BLaER1 treated with 17β-estradiol and CSF1 and Interleukin-3, amounts not matched to agents 10 nM and 100 nM (cell line): Measurements from ENCODE around the gene ZNF440.
"Not testable (repeated sequence)": the region's sequence is repeated elsewhere in the genome, so short reads cannot be mapped to it uniquely, and the experiment has no call there.

Experiments used
- H3K27ac ChIP-seq, 11 experiments: shearing (Covaris generic); formaldehyde crosslinking; 2 replicates each; pipeline ENCODE4 v1.8.1; 2022
- H3K27me3 ChIP-seq, 11 experiments: shearing (Covaris generic); formaldehyde crosslinking; 2 replicates each; pipeline ENCODE4 v1.8.1; 2022
- H3K36me3 ChIP-seq, 11 experiments: shearing (Covaris generic); formaldehyde crosslinking; 2 replicates each; pipeline ENCODE4 v1.8.1; 2022
- H3K4me1 ChIP-seq, 10 experiments: shearing (Covaris generic); formaldehyde crosslinking; 2 replicates each; pipeline ENCODE4 v1.8.1; 2022
- H3K4me2 ChIP-seq, 11 experiments: shearing (Covaris generic); formaldehyde crosslinking; 2 replicates each; pipeline ENCODE4 v1.8.1; 2022
- H3K4me3 ChIP-seq, 10 experiments: shearing (Covaris generic); formaldehyde crosslinking; 2 replicates each; pipeline ENCODE4 v1.8.1; 2022
- H3K9ac ChIP-seq, 11 experiments: shearing (Covaris generic); formaldehyde crosslinking; 2 replicates each; pipeline ENCODE4 v1.8.1; 2022
- H3K9me3 ChIP-seq, 11 experiments: shearing (Covaris generic); formaldehyde crosslinking; replicated peaks in 1 of 11; 2 replicates each; pipeline ENCODE4 v1.8.1; 2022
- H4K20me1 ChIP-seq, 11 experiments: shearing (Covaris generic); formaldehyde crosslinking; 2 replicates each; pipeline ENCODE4 v1.8.1; 2022
- Cebpa-rat ChIP-seq, 11 experiments: shearing (Covaris generic); IDR thresholded peaks; 2 replicates each; pipeline ENCODE4 v1.8.1; 2022

ZNF440 gene

GRCh38 chr19:11848200-11848593 is 34.1 kb downstream of the ZNF440 start:
- peaks cover 22 to 31% (median 28%) of the 10 kb centered on the region in 11 experiments for H3K36me3 ChIP-seq
- H3K4me2 ChIP-seq = peak overlapping the region; percentile 73 to 90 (median 86)
- TF ChIP-seq Cebpa-rat (IDR thresholded peaks at IDR 0.05) = no peak
- H3K9ac ChIP-seq = peak overlapping the region in 9 of 11 experiments; percentile 83 to 95 (median 87); a peak in 13 of 22 replicates
- H3K27ac ChIP-seq = peak overlapping the region in 5 of 11 experiments; percentile 86 to 97 (median 91); a peak in 8 of 22 replicates
- peak overlapping the region; percentile 72 to 91 (median 78) for H3K4me3 ChIP-seq
- H3K4me1 ChIP-seq = peaks cover 23 to 28% (median 25%) of the 10 kb centered on the region in 10 experiments
- H4K20me1 ChIP-seq = peaks cover 0 to 9% (median 6%) of the 10 kb centered on the region in 11 experiments; a peak in 8 of 22 replicates
- H3K27me3 ChIP-seq = no peaks in the 10 kb centered on the region
- H3K9me3 ChIP-seq = peaks cover 27 to 45% (median 29%) of the 10 kb centered on the region in 11 experiments

GRCh38 chr19:11848594-11849469 is 34.8 kb downstream of the ZNF440 start, which contains the start of gene ZNF439:
TSS of gene ZNF439 (plus strand) at chr19:11848726. CDS start at chr19:11848868, 142 bp downstream.
- TF ChIP-seq Cebpa-rat (IDR thresholded peaks at IDR 0.05) = no peak
- peak within 1 kb of the TSS; percentile 78 to 95 (median 85) for H3K9ac ChIP-seq
- peak within 1 kb of the TSS; percentile 72 to 91 (median 78) for H3K4me3 ChIP-seq
- no peaks in the 10 kb centered on the region for H3K27me3 ChIP-seq
- peaks cover 0 to 9% (median 6%) of the 10 kb centered on the region in 11 experiments; a peak in 8 of 22 replicates for H4K20me1 ChIP-seq
- peaks cover 23 to 28% (median 25%) of the 10 kb centered on the region in 10 experiments for H3K4me1 ChIP-seq
- H3K4me2 ChIP-seq = peak within 1 kb of the TSS; percentile 73 to 90 (median 86)
- peak within 1 kb of the TSS; percentile 54 to 97 (median 90); a peak in 21 of 22 replicates for H3K27ac ChIP-seq
- peaks cover 28 to 38% (median 35%) of the 10 kb centered on the region in 11 experiments for H3K36me3 ChIP-seq
- peaks cover 34 to 51% (median 35%) of the 10 kb centered on the region in 11 experiments for H3K9me3 ChIP-seq

GRCh38 chr19:11850289-11850688 is 36.2 kb downstream of the ZNF440 start:
- H3K9me3 ChIP-seq = peaks cover 48 to 57% (median 50%) of the 10 kb centered on the region in 11 experiments
- peaks cover 23 to 28% (median 25%) of the 10 kb centered on the region in 10 experiments for H3K4me1 ChIP-seq
- H3K27ac ChIP-seq = peak overlapping the region in 7 of 11 experiments; percentile 7 to 97 (median 91); a peak in 11 of 22 replicates
- H3K4me2 ChIP-seq = peak overlapping the region; percentile 73 to 90 (median 86)
- peak overlapping the region in 9 of 11 experiments; percentile 78 to 95 (median 85); a peak in 15 of 22 replicates for H3K9ac ChIP-seq
- H3K27me3 ChIP-seq, H4K20me1 ChIP-seq: not testable (repeated sequence)
- H3K36me3 ChIP-seq = peaks cover 43 to 52% (median 49%) of the 10 kb centered on the region in 11 experiments
- peak overlapping the region; percentile 72 to 91 (median 78); a peak in 19 of 20 replicates for H3K4me3 ChIP-seq

- peaks cover 0 to 9% (median 6%) of the 10 kb centered on the region in 11 experiments; a peak in 8 of 22 replicates for H4K20me1 ChIP-seq
- H3K36me3 ChIP-seq = peaks cover 72 to 82% (median 80%) of the 10 kb centered on the region in 11 experiments
- H3K9ac ChIP-seq = no peak overlapping the region
- no peak for TF ChIP-seq Cebpa-rat (IDR thresholded peaks at IDR 0.05)
- H3K27me3 ChIP-seq = no peaks in the 10 kb centered on the region
- no peak overlapping the region for H3K27ac ChIP-seq
- H3K4me2 ChIP-seq = no peak overlapping the region
- H3K4me1 ChIP-seq = peaks cover 16 to 21% (median 18%) of the 10 kb centered on the region in 10 experiments
- H3K9me3 ChIP-seq = peaks cover 78 to 85% (median 80%) of the 10 kb centered on the region in 11 experiments
- peak overlapping the region in 7 of 10 experiments; percentile 2 to 75 (median 28); a peak in 7 of 20 replicates for H3K4me3 ChIP-seq
These were observed 39.3 kb downstream of the ZNF440 start for GRCh38 chr19:11853358-11853757.

- Histone ChIP-seq H3K9ac (no peak overlapping the region), H3K27ac (no peak overlapping the region), H3K4me1 (no peaks in the 10 kb centered on the region), H3K4me3 (0 out of 20 replicates have a peak overlapping the region, but pooled peaks of 1 of the 10 experiments have one; percentile 4), H3K27me3 (no peaks in the 10 kb centered on the region), H3K36me3 (peaks cover 98 to 100% (median 100%) of the 10 kb centered on the region in 11 experiments), H4K20me1 (no peaks in the 10 kb centered on the region), H3K4me2 (no peak overlapping the region), H3K9me3 (peaks cover 100% of the 10 kb centered on the region in 11 experiments)
- TF ChIP-seq Cebpa-rat (IDR thresholded peaks at IDR 0.05) = peak in 1 of 11 experiments; percentile 15; a peak in 1 of 22 replicates
These were observed 42.6 kb downstream of the ZNF440 start for GRCh38 chr19:11856596-11857250.

- H3K27ac ChIP-seq = no peak overlapping the region
- peak overlapping the region in 2 of 10 experiments; percentile 0 to 34; a peak in 2 of 20 replicates for H3K4me3 ChIP-seq
- H3K9me3 ChIP-seq = peaks cover 100% of the 10 kb centered on the region in 11 experiments
- H3K9ac ChIP-seq = no peak overlapping the region
- H3K4me2 ChIP-seq = no peak overlapping the region
- TF ChIP-seq Cebpa-rat (IDR thresholded peaks at IDR 0.05) = no peak
- no peaks in the 10 kb centered on the region for H4K20me1 ChIP-seq
- H3K36me3 ChIP-seq = peaks cover 98 to 100% (median 100%) of the 10 kb centered on the region in 11 experiments
- no peaks in the 10 kb centered on the region for H3K4me1 ChIP-seq
- no peaks in the 10 kb centered on the region for H3K27me3 ChIP-seq
These were observed 46.6 kb downstream of the ZNF440 start for GRCh38 chr19:11860721-11861120.

GRCh38 chr19:11861301-11861700 is 47.2 kb downstream of the ZNF440 start:
- Histone ChIP-seq H3K4me3 (peak overlapping the region in 2 of 10 experiments; percentile 0 to 10; a peak in 3 of 20 replicates), H3K4me2 (no peak overlapping the region), H3K9ac (no peak overlapping the region), H3K27ac (no peak overlapping the region), H4K20me1 (no peaks in the 10 kb centered on the region), H3K27me3 (no peaks in the 10 kb centered on the region), H3K4me1 (no peaks in the 10 kb centered on the region), H3K36me3 (peaks cover 98 to 100% (median 100%) of the 10 kb centered on the region in 11 experiments), H3K9me3 (peaks cover 100% of the 10 kb centered on the region in 11 experiments)
- TF ChIP-seq Cebpa-rat (IDR thresholded peaks at IDR 0.05) = no peak

GRCh38 chr19:11867766-11868165 is 53.7 kb downstream of the ZNF440 start:
- Histone ChIP-seq H3K36me3 (peaks cover 96 to 100% (median 100%) of the 10 kb centered on the region in 11 experiments), H3K4me3 (peak overlapping the region; percentile 11 to 45 (median 33); a peak in 18 of 20 replicates), H3K9me3 (peaks cover 100% of the 10 kb centered on the region in 11 experiments)
- not testable (repeated sequence) for H3K9ac ChIP-seq, H4K20me1 ChIP-seq, H3K27ac ChIP-seq, H3K4me2 ChIP-seq, H3K4me1 ChIP-seq, H3K27me3 ChIP-seq
